Naive B cell (primary cell): ENCODE results near the gene SLC26A6. TPM values are rescaled to one million over a fixed set of nuclear protein-coding genes. Genes with fewer than 3 reads are reported as not detected.
A peak's percentile ranks its signal among the peaks of the same experiment; 100 is the strongest.

ENCODE experiments used
- ATAC-seq, 2 donors: fragments of 150-1000 bp; cut with Tn5 transposase; 2 replicates each; pipeline ENCODE4 v1.10.0; 2021; ENCODE audit warnings: low read depth in 2 of 2, mild to moderate bottlenecking in 2 of 2, moderate library complexity in 2 of 2
- DNase-seq: peaks from one replicate; pipeline ENCODE4 v3.0.0; 2022
- H3K27ac Mint-ChIP-seq, 6 donors: one replicate each; pipeline ENCODE4 v1.8.0; 2020 to 2022; ENCODE audit warnings: mild to moderate bottlenecking in 6 of 6, mixed read lengths in 6 of 6, moderate library complexity in 5 of 6, inconsistent platforms in 2 of 6
- H3K27me3 Mint-ChIP-seq, 3 donors: one replicate each; pipeline ENCODE4 v1.8.0; 2021 to 2022; ENCODE audit warnings: mixed read lengths in 3 of 3, mild to moderate bottlenecking in 1 of 3
- H3K36me3 Mint-ChIP-seq, 2 donors: one replicate each; pipeline ENCODE4 v1.8.0; 2020 to 2022; ENCODE audit warnings: mixed read lengths in 2 of 2, inconsistent platforms in 1 of 2, mild to moderate bottlenecking in 1 of 2
- H3K4me1 Mint-ChIP-seq, 3 donors: one replicate each; pipeline ENCODE4 v1.8.0; 2020 to 2022; ENCODE audit warnings: mixed read lengths in 3 of 3, inconsistent platforms in 1 of 3, mild to moderate bottlenecking in 1 of 3, moderate library complexity in 1 of 3
- H3K4me3 Mint-ChIP-seq, 8 donors: one replicate each; pipeline ENCODE4 v1.8.0; 2020 to 2022; ENCODE audit warnings: mild to moderate bottlenecking in 8 of 8, mixed read lengths in 8 of 8, moderate library complexity in 8 of 8, inconsistent platforms in 2 of 8
- H3K9me3 Mint-ChIP-seq, 7 donors: one replicate each; pipeline ENCODE4 v1.8.0; 2020 to 2022; ENCODE audit warnings: mixed read lengths in 7 of 7, mild to moderate bottlenecking in 5 of 7, inconsistent platforms in 2 of 7, moderate library complexity in 1 of 7
- polyA plus RNA-seq, 6 donors: library from polyadenylated mRNA; unstranded; fragments of 300-500 nt; fragmentation: Illumina TruSeq; gene quantifications; one replicate each; pipeline ENCODE4 v1.2.3, GENCODE V29; 2021; ENCODE audit warnings: low read depth in 6 of 6

Gene SLC26A6
- polyA plus RNA-seq, 6 donors from 2014 or later: 0.25 to 1.7 (median 0.97) TPM; not detected in 1

GRCh38 chr3:48634661-48635221 is 520 bp downstream of the SLC26A6 start:
- peak overlapping the region; percentile 82 to 94 (median 89) for H3K4me3 Mint-ChIP-seq
- no peak overlapping the region for H3K27ac Mint-ChIP-seq
- peaks cover 13 to 25% (median 23%) of the 10 kb centered on the region in 3 donors for H3K4me1 Mint-ChIP-seq
- no peaks in the 10 kb centered on the region for H3K9me3 Mint-ChIP-seq
- H3K36me3 Mint-ChIP-seq: no peaks in the 10 kb centered on the region
- ATAC-seq (peak; percentile 22 to 45), DNase-seq (peak; percentile 7)
- H3K27me3 Mint-ChIP-seq: peaks cover 0 to 18% (median 11%) of the 10 kb centered on the region in 3 donors

GRCh38 chr3:48633743-48634142 is 1.5 kb downstream of the SLC26A6 start:
- H3K27me3 Mint-ChIP-seq: peaks cover 0 to 8% (median 3%) of the 10 kb centered on the region in 3 donors
- no peak for ATAC-seq
- H3K36me3 Mint-ChIP-seq: no peaks in the 10 kb centered on the region
- no peak for DNase-seq
- peak overlapping the region in 7 of 8 donors; percentile 42 to 89 (median 81) for H3K4me3 Mint-ChIP-seq
- no peak overlapping the region for H3K27ac Mint-ChIP-seq
- H3K4me1 Mint-ChIP-seq: peaks cover 7 to 25% (median 23%) of the 10 kb centered on the region in 3 donors
- H3K9me3 Mint-ChIP-seq: no peaks in the 10 kb centered on the region

GRCh38 chr3:48633256-48633655 is 2.0 kb downstream of the SLC26A6 start:
- H3K4me3 Mint-ChIP-seq: peak overlapping the region in 3 of 8 donors; percentile 3 to 82 (median 42)
- H3K9me3 Mint-ChIP-seq: no peaks in the 10 kb centered on the region
- DNase-seq: no peak
- peak overlapping the region in 1 of 6 donors; percentile 36 for H3K27ac Mint-ChIP-seq
- no peaks in the 10 kb centered on the region for H3K36me3 Mint-ChIP-seq
- H3K4me1 Mint-ChIP-seq: peaks cover 7 to 24% (median 23%) of the 10 kb centered on the region in 3 donors
- H3K27me3 Mint-ChIP-seq: peaks cover 0 to 3% (median 0%) of the 10 kb centered on the region in 3 donors
- no peak for ATAC-seq

- ATAC-seq (no peak), DNase-seq (no peak)
- Mint-ChIP-seq H3K27ac (peak overlapping the region in 1 of 6 donors; percentile 77), H3K4me3 (peak overlapping the region in 1 of 8 donors; percentile 12), H3K27me3 (no peaks in the 10 kb centered on the region), H3K9me3 (no peaks in the 10 kb centered on the region), H3K36me3 (no peaks in the 10 kb centered on the region), H3K4me1 (peaks cover 7 to 21% (median 20%) of the 10 kb centered on the region in 3 donors)
Observed at GRCh38 chr3:48631516-48632448, 3.5 kb downstream of the SLC26A6 start.

- H3K4me1 Mint-ChIP-seq: peaks cover 7 to 17% (median 12%) of the 10 kb centered on the region in 3 donors
- no peaks in the 10 kb centered on the region for H3K27me3 Mint-ChIP-seq
- DNase-seq (no peak), ATAC-seq (no peak)
- H3K36me3 Mint-ChIP-seq: no peaks in the 10 kb centered on the region
- H3K4me3 Mint-ChIP-seq: no peak overlapping the region
- no peaks in the 10 kb centered on the region for H3K9me3 Mint-ChIP-seq
- H3K27ac Mint-ChIP-seq: no peak overlapping the region
Observed at GRCh38 chr3:48630833-48631232, 4.4 kb downstream of the SLC26A6 start.

GRCh38 chr3:48630407-48630806 is 4.9 kb downstream of the SLC26A6 start:
- peaks cover 5 to 12% (median 11%) of the 10 kb centered on the region in 3 donors for H3K4me1 Mint-ChIP-seq
- H3K27ac Mint-ChIP-seq: no peak overlapping the region
- no peaks in the 10 kb centered on the region for H3K9me3 Mint-ChIP-seq
- H3K27me3 Mint-ChIP-seq: no peaks in the 10 kb centered on the region
- ATAC-seq (no peak), DNase-seq (no peak)
- H3K36me3 Mint-ChIP-seq: no peaks in the 10 kb centered on the region
- no peak overlapping the region for H3K4me3 Mint-ChIP-seq

GRCh38 chr3:48629894-48630293 is 5.4 kb downstream of the SLC26A6 start:
- peaks cover 3 to 11% (median 11%) of the 10 kb centered on the region in 3 donors for H3K4me1 Mint-ChIP-seq
- no peaks in the 10 kb centered on the region for H3K36me3 Mint-ChIP-seq
- no peak for ATAC-seq

GRCh38 chr3:48628277-48629017 is 6.8 kb downstream of the SLC26A6 start:
- ATAC-seq (no peak), DNase-seq (no peak)
- Mint-ChIP-seq H3K9me3 (no peaks in the 10 kb centered on the region), H3K4me3 (peak overlapping the region in 1 of 8 donors; percentile 24), H3K27me3 (no peaks in the 10 kb centered on the region), H3K36me3 (no peaks in the 10 kb centered on the region), H3K4me1 (peaks cover 0 to 3% (median 3%) of the 10 kb centered on the region in 3 donors), H3K27ac (peak overlapping the region in 2 of 6 donors; percentile 22 to 52)

More at GRCh38 chr3:48629894-48630293, 5.4 kb downstream of the SLC26A6 start:
- H3K9me3 Mint-ChIP-seq: no peaks in the 10 kb centered on the region
- H3K27ac Mint-ChIP-seq: no peak overlapping the region
- no peaks in the 10 kb centered on the region for H3K27me3 Mint-ChIP-seq
- DNase-seq: no peak
- peak overlapping the region in 1 of 8 donors; percentile 21 for H3K4me3 Mint-ChIP-seq

- no peak for DNase-seq
- Mint-ChIP-seq H3K27ac (no peak overlapping the region), H3K36me3 (no peaks in the 10 kb centered on the region)
Observed at GRCh38 chr3:48625600-48625999, 9.7 kb downstream of the SLC26A6 start.

GRCh38 chr3:48624767-48625166 is 10.5 kb downstream of the SLC26A6 start:
- no peaks in the 10 kb centered on the region for H3K4me1 Mint-ChIP-seq
- H3K4me3 Mint-ChIP-seq: no peak overlapping the region
- no peak for ATAC-seq
- no peak for DNase-seq
- H3K36me3 Mint-ChIP-seq: no peaks in the 10 kb centered on the region
- no peak overlapping the region for H3K27ac Mint-ChIP-seq
- peaks cover 0 to 5% (median 0%) of the 10 kb centered on the region in 3 donors for H3K27me3 Mint-ChIP-seq
- H3K9me3 Mint-ChIP-seq: peaks cover 0 to 3% (median 0%) of the 10 kb centered on the region in 7 donors

More at GRCh38 chr3:48625600-48625999, 9.7 kb downstream of the SLC26A6 start:
- H3K9me3 Mint-ChIP-seq: no peaks in the 10 kb centered on the region
- no peak overlapping the region for H3K4me3 Mint-ChIP-seq
- H3K4me1 Mint-ChIP-seq: no peaks in the 10 kb centered on the region
- H3K27me3 Mint-ChIP-seq: peaks cover 0 to 5% (median 0%) of the 10 kb centered on the region in 3 donors
- no peak for ATAC-seq

- Mint-ChIP-seq H3K4me3 (no peak overlapping the region), H3K4me1 (no peaks in the 10 kb centered on the region), H3K9me3 (peaks cover 0 to 3% (median 0%) of the 10 kb centered on the region in 7 donors), H3K36me3 (no peaks in the 10 kb centered on the region), H3K27ac (no peak overlapping the region), H3K27me3 (peaks cover 0 to 5% (median 0%) of the 10 kb centered on the region in 3 donors)
- ATAC-seq (no peak), DNase-seq (no peak)
Observed at GRCh38 chr3:48623851-48624547, 11.3 kb downstream of the SLC26A6 start.

GRCh38 chr3:48621461-48621869 is 13.8 kb downstream of the SLC26A6 start, which contains the start of gene TMEM89:
Gene TMEM89, minus strand, starts transcription at chr3:48621769. Its CDS starts 13 bp downstream, at chr3:48621756.
- peaks cover 0 to 18% (median 9%) of the 10 kb centered on the region in 7 donors for H3K9me3 Mint-ChIP-seq
- H3K4me1 Mint-ChIP-seq: no peaks in the 10 kb centered on the region
- no peak within 1 kb of the TSS for H3K4me3 Mint-ChIP-seq
- H3K27ac Mint-ChIP-seq: no peak within 1 kb of the TSS
- ATAC-seq: no peak
- peaks cover 0 to 5% (median 0%) of the 10 kb centered on the region in 3 donors for H3K27me3 Mint-ChIP-seq
- H3K36me3 Mint-ChIP-seq: no peaks in the 10 kb centered on the region
- no peak for DNase-seq
